ENCODE results near the gene NELL2.
"Not testable (repeated sequence)": the region's sequence is repeated elsewhere in the genome, so short reads cannot be mapped to it uniquely, and the experiment has no call there.

The NELL2 gene

DNA sequence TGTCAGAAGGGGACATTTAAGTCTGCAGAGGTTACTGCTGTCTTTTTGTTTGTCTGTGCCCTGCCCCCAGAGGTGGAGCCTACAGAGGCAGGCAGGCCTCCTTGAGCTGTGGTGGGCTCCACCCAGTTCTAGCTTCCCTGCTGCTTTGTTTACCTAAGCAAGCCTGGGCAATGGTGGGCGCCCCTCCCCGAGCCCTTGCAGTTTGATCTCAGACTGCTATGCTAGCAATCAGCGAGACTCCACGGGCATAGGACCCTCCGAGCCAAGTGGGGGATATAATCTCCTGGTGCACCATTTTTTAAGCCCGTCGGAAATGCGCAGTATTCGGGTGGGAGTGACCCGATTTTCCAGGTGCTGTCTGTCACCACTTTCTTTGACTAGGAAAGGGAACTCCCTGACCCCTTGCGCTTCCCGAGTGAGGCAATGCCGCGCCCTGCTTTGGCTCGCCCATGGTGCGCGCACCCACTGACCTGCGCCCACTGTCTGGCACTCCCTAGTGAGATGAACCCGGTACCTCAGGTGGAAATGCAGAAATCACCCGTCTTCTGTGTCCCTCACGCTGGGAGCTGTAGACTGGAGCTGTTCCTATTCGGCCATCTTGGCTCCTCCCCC is 189.2 kb downstream of the NELL2 start:
- DNase-seq (ENCODE audit: low read depth), result not testable (repeated sequence)

DNA sequence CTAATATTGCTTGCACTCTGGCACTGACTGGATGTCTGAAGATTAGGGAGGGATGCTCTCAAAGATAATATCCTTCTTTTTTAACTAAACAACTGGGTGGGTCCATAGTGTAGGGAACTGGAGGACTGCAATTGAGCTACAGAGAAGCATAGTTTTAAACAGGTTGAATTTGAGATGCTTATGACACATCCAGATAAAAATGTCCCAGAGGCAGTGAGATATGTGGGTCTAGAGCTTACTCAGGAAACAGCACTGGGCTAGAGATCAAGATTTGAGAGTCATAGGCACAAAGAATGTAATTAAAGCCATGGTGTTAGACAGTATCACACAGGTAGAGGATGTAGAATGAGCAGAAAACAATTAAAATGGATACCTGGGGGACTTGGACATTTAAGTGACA is 198.4 kb downstream of the NELL2 start:
- DNase-seq (ENCODE audit: low read depth), result no peak

DNA sequence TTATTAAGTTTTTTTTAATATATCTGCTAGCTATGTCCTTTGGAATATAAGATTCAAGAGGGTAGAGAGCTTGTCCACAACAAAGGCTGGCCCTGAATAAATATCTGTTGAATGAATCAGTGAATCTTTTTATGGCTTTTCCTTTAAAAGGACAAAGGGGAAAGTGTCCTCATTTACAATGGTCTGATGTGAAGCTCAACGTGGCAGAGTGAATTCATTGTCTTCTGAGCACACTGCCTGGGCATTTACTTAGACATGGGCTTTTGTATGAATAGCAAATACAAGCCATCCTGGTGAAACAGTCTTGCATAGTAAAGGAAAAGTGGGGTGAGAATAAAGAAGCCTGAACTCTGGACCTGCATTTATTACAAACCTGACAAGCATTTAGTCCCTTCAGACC is 201.2 kb downstream of the NELL2 start:
- DNase-seq (ENCODE audit: low read depth), result no peak

DNA sequence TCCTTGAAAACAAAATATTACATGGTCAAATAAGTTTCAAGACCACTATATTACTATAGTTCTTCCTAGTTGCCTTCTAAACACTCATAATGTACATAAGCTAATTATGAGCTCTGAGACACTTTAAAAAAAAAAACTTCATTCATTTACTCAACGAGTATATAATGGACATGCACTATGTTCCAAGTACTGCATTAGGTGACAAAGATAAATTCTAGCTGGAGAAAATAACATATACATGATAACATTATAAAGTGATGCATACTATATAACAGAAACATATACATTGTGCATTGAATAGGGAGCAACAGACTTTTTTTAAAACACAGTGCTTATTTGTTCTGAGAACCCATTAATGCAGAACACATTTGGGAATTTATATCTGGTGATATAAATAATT is 202.3 kb downstream of the NELL2 start:
- no peak for DNase-seq (ENCODE audit: low read depth)

DNA sequence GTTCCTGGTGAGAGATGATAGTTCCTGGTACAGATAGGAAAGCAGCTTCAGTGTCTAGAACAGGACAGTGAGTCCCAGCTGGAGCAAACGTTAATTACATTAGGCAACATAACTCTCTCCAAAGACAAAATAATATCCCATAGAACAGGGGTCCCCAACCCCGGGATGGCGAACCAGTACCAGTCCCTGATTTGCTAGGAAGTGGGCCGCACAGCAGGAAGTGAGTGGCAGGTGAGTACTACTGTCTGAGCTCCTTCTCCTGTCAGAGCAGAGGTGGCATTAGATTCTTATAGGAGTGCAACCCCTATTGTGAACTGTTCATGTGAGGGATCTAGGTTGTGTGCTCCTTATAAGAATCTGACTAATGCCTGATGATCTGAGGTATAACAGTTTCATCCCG is 204.1 kb downstream of the NELL2 start:
- DNase-seq (ENCODE audit: low read depth), result no peak

DNA sequence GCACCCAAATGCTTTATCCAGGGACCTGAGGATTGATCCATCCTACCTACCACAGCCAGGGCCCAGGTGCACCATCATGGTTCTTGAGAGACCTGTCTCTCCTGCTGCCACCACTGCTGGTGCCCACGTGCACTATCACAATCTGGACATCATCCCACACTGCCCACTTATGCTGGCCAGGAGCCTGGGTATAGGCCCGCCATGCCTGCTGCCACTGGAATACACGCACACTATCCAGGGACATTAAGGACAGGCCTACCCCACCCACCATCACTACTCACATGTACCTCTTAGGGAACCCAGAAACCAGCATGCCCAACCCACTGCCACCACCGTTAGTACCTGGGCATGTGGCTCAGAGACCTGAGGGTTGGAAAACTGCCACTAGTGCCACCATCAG is 207.7 kb downstream of the NELL2 start:
- no peak for DNase-seq (ENCODE audit: low read depth)

DNA sequence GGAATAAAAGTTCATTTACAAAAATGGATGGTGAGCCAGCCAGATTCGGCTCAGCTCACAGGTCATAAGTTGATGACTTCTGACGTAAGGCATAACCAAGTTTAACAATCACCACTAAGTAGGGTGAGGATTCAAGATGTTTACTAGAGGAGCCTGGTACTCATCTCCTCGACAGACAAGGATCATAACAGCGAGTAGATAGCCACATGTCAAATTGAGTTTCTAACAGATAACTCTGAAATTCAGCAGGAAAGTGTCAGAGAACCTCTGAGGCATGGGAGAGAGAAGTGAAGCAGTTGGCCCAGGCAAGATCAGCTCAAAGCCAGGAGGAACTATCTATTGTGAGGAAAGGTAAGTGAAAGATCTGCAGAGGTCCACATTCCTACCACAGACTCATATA is 208.7 kb downstream of the NELL2 start:
- DNase-seq (ENCODE audit: low read depth), result no peak

DNA sequence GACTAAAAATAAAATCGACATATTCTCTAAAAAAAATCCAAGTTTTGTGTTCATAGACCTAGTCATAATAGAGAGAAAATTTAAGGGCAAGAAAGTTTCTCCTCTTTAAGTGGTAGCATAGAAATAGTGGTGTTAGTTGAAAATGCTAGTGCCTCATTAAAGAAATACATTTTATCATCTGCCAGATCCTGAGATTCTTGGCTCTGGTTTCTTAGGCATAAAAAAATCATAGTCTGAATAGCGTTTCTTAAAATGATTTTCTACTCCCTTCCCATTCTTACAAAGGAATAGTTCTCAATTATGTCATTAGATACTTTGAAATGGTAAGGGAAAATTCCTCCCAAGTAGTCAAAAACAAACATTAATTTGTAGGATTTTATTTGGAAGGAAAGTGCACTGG is 212.8 kb downstream of the NELL2 start:
- no peak for DNase-seq (ENCODE audit: low read depth)

DNA sequence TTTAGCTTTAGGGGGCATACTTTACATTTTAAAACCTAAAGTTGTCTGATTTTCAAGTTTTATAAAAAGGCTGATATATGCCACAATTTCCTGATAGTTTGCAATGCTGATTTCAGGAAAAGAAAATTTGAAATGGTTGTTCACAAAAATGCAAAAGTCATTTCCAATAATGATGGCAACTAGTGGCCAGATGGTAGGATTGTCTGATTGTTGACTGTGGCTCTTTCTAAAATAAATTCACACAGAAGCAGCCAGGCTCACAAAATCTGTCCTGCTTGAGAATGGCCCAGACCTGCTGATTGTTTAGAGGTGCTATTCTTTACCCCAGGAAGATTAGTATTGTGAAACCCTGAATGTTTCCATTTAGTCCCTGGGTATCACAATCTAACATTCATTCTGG is 220.3 kb downstream of the NELL2 start:
- no peak for DNase-seq (ENCODE audit: low read depth)

DNA sequence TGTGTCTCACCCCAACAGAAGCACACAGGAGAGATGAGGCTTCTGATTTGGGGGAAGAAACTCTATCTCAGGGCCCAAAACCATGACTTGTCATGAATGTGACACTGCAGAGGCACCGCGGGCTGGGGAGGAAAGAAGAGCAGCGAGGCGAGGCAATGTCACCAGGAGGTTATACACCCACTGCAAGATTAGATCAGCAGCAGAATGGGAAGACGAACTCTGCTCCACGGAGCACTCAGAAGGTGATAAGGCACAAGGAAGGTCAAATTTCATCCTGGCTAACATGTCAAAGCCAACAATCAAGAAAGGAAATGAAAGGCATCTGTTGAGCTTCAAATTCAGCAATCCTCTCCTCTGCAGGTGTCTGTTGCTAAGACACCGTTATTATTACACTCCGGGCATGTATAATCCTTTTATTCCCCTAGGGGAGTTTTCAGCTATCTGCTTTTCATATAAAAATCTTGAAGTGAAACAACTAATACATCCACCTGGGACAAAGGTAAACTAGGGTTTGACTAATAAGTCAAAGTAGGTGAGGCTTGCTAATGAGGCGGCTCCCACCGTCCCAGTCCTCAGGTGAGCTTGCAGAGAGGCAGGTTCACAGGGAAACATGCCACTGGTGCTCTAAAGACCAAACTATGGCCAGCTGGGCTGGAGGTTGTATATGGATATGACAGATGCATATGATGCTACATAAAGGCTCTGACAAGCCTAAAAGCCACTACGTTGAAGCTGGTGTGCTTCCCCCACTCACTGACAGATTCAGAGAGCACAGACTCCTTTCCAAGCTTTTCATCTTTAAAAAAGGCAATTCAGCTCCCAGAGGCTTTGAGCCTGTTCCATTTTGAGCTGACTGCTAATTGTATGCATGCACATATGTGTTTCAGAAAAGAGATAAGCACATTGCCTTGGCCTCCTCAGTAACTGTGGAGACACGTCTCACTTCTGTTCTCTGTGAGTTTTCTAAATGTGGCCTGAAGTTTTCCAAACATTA is 221.2 kb downstream of the NELL2 start:
- no peak for DNase-seq (ENCODE audit: low read depth)

DNA sequence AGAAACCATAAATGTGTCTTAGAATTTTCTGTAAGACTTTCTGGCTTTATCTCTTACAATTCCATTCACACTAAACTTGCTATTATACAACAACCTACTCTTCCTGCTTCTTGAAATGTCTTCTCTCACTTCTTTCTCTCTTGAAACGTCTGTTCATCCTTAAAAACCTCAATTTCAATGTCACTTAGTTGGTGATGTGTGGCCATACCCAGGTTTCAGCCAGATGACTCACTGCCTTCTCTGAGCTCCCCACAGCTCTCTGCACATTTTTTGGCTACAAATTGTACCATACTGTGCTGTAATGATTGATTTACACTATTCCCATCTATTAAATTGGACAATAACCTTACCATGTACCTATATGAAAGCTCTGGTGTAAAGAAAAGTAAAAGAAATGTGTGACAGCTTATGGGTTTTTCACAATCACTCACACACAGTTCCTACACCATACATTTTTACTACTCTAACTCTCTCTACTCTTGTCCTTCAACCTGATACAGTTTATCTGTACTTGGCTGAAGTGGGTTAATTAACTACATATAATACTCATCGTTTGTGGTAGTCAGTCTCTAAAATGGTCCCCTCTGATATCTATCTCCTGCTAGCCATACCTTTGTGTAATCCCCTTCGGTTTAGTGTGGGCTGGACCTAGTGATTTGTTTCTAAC is 222.1 kb downstream of the NELL2 start:
- no peak for DNase-seq (ENCODE audit: low read depth)

DNA sequence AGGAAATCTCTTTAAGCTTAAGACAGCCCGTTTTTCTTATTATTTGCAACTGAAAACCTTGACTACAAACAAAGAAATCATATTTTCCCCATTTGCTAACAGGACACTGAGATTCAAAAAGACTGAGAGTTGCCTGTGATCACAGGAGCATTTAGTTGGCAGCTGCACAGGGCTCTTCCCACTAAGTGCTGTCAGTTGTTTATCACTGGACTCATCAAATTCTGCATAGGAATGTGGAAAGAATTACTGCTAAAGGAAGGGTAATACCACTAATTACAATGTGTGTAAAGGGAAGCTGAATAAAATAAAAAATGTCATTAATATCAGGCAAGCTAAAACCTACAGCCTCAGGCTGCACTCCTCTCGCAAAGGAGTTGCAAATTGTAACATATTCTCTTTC is 226.4 kb downstream of the NELL2 start:
- no peak for DNase-seq (ENCODE audit: low read depth)

DNA sequence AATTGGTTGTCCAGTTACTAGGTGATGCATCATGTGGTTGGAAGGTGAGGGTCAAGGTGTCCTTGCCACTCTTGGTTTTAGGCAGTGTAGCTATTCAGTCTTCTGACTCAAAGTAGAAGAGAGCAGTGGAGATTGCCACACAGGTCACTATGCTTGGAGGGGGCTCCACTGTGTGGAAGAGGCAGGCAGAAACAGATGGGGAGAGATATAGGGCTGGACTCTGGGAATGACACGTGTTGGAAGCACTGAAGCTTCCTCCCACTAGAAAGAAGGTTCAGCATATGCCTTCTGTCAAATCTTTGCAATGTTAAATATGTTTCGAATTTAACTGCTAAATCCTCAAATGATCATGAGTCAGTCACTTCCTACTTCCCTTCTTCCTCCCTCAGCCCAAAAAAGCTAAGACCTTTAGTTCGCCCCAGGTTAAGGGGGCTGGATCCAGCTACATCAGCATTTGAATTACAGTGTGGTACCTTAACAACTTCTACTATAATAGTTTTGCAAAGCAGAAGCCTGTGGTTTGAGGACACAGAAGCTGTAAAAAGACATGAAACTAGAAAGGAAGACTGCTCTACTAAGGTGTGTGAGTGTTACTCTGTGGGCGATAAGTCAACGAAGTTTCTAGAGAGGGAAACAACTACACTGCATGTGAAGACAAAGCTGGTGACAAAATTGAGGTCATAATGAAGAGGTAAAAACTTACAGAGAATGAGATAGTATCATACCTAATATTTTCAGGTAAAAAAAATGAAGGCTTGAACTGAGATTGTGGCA is 228.0 kb downstream of the NELL2 start:
- no peak for DNase-seq (ENCODE audit: low read depth)

DNA sequence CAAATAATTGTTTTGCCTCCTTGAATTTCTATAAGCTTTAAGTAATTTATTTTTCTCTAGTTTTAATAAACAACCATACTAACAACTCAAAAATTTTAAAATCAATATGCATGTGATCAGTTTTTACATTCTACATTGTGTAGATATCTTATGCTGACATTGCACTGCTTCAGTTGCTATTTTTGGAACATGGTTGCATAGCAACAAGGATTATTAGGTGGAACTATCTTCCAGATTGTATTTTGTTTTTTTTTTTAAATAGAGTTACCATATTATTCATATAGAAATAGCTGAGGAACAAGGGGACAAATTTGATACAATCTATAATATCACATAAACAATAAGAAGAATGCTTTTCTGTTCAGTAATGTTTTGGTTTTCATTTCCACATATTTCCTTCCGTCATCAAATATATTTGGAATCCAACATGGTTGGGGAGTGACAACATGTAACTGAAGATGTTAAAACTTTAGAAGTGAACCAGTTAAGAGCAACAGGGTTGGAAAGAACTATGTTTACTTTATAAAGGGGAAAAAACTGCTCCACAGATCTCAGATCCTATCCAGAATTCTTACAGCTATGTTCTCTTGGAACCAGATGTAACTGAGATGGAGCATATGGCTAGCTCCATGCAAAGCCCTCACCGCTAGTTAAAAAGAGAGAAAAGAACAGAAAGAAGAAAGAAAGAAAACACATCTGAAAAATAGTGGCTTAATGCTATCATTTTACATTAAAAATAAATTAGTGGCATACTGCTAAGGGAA is 235.5 kb downstream of the NELL2 start:
- DNase-seq (ENCODE audit: low read depth), result no peak

DNA sequence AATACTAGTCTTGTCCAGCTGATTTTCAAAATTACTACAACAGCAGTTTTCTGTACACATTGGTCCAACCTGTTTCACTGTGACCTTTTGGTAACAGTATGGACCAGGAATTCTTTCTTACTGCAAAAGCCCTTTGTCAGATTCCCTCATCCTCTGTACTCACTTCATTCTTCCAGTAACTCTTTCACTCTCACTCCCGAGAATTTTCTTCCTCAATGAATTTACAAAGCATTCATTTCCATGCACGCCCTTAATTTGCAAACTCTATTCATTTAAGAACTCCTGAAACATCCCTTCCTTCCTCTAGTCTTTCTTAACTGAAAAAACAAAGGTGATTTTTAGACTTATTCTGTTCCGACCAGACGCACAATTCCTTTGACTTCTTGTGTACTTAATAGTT is 238.2 kb downstream of the NELL2 start:
- no peak for DNase-seq (ENCODE audit: low read depth)

DNA sequence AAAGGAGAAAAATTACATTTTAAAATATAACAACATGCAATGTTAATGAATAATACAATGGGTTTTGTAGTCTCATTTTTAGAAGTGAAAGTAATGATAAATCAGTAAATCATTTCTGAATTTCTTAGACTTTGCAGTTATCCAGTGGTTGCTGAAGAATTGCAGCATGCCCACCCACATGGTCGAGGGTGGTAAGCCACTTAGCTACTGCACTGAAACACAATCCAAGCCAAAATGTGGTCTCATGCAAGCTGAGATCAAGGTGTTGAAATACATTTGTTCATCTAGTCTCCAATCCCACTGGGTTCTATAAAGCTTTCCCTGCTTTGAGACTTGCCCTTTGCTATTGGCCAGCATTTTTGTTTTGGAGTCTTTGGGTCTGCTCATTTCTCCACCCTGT is 247.9 kb downstream of the NELL2 start:
- DNase-seq (ENCODE audit: low read depth), result no peak

DNA sequence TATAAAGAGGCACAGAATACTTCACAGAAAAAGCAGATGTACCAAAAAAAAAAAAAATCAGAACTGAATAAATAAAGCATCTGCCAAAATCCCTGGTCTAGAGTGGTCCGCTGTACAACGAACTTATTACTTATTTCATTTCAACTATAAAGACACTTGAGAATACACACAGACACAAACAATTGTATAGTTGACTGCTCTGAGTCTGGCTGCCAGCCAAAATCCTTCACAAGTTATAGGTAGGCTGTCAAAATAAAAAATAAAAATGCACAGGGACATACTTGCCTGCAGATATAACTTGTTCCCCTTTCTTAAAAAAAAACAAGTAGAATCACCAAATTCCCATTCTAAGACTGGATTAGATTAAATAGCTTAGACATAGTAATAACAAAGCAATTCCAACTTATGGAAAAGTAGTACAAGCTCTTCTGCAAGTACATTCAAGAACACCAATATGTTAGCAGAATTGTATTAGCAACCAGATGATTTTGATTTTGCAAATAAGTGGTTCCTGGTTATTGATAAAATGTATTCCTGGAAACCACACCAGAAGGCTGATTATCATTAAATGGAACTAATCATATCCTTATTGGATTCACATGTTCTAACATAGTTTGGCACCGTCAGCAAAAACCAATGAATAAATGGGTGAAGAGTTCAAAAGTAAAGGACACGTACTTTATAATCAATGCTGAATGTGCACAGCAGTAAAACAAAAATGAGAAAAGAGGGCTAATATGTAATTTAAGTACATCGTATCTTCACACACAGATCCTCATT is 248.5 kb downstream of the NELL2 start:
- DNase-seq (ENCODE audit: low read depth), result no peak

DNA sequence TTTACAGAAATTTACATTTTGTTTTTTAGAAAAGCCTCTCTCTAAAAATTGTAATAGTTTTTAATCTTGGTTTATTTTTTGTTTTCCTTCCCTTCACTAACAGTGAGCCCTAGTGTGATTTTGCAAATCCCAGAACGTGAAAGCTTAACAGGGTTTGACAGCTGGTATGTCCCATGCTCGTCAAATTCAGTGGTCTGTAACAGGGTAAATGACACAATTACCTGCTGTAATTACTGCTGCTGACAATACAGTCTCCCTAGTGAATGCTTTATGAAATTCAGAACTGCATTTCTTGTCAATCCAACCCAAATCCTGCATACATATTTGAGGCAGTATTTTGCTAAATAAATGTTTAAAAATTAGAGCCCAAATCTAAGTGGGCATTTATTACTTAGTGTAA is 249.2 kb downstream of the NELL2 start:
- DNase-seq (ENCODE audit: low read depth), result no peak

DNA sequence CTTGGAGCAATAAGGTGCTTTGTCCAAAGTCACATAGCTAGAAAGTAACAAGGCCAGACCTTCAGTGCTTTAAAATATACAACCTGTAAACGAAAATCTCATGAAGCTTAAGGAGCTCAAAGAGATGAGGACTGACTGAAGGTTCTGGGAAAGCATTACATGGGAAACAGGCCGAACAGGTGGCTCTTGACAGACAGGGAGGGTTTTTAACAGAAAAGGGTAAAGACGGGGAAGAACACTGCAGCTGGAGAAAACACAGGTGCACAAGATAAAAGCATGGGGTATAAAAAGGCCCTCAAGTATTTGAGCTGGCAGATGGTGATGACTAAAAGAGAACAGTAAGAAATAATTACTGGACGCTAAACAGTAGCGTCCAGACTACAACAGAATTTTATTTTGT is 257.2 kb downstream of the NELL2 start:
- DNase-seq (ENCODE audit: low read depth), result no peak

DNA sequence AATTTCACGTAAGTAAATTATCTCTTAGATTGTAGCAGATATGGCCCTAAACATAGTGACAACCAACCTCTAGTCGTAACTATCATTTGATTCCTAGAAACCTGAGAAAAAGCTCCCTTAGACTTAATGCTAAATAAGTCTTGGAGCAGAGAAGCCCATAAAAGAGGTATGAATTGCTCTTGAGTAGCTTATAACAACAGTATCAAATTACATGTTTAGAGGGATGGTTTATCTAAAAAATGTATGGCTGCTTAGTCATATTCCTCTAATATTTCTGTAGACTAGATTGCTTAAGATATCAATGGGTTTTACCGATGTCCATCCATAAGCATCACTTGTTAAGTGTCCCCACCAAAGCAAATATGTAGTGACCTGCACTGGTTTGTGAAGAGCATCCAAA is 259.7 kb downstream of the NELL2 start:
- DNase-seq (ENCODE audit: low read depth), result peak; percentile 7

DNA sequence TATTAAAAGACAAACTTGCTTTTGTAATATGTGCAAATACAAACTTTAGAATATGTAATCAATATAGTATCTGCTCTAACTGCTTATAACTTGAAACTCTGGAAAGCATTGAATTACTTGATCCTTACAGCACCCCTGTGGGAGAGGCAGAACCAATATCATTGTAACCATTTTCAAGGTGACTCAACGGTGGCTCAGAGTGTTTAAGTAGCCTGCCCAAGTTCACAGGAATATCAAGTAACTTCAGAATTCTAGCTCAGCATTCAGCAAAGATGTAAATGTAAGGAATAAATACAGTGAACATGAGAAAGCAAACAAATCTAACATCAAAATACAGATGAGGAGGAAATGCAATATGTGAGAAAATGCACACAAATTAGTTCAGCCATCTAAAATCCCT is 264.6 kb downstream of the NELL2 start:
- DNase-seq (ENCODE audit: low read depth), result no peak
